Activated CD4-positive, alpha-beta T cell treated with anti-CD3 and anti-CD28 coated beads, Interleukin-2, amount 50 U/mL, for 24 hours (primary cell): ENCODE measurements around the gene MRPS6.

ENCODE experiments used
- DNase-seq, 2 donors: peaks; one replicate each; pipeline ENCODE4 v3.0.0-alpha.2; 2020; ENCODE audit warnings: low read depth in 1 of 2, low spot score in 1 of 2

Gene MRPS6

DNA sequence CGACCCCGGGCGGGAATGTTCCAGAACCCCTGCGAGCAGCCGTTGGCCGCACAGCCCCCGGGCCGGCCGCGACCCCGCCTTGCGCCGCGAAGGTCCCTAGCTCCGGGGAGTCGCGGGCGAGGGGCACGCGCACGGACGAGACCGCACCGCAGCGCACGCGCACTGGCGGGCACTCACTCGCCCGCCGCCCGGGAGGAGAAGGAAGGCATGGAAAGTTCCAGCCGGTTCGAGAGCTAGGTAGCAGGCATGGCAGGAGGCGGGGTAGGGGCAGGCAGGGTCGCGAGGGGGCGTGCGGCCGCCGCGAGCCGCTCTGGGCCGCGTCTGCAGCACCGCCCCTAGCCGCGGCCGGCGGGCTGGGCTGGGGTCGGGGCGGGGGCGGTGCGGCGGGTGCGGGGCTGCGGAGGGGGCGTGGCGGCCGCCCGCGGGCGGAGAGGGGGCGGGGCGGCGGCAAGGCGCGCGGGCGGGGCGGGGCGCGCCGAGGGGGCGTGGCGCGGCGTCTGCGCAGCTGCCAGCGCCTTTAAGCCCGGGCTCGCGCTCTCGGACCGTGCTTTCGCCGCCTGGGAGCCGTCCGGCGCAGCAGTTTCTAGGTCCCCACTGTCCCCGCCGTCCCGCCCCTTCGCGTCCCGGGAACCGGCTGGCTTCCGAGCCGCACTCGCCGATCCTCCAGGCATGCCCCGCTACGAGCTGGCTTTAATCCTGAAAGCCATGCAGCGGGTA lies at the start of gene MRPS6, which contains the start of gene SLC5A3:
TSS of gene MRPS6 (plus strand) at position 547 of the 717 bp plus-strand sequence. CDS start at position 670, 123 bp downstream.
TSS of gene SLC5A3 (plus strand) at position 547 of the 717 bp plus-strand sequence. CDS start 21,621 bp downstream, outside the sequence.
- DNase-seq: peak; percentile 53 to 70

DNA sequence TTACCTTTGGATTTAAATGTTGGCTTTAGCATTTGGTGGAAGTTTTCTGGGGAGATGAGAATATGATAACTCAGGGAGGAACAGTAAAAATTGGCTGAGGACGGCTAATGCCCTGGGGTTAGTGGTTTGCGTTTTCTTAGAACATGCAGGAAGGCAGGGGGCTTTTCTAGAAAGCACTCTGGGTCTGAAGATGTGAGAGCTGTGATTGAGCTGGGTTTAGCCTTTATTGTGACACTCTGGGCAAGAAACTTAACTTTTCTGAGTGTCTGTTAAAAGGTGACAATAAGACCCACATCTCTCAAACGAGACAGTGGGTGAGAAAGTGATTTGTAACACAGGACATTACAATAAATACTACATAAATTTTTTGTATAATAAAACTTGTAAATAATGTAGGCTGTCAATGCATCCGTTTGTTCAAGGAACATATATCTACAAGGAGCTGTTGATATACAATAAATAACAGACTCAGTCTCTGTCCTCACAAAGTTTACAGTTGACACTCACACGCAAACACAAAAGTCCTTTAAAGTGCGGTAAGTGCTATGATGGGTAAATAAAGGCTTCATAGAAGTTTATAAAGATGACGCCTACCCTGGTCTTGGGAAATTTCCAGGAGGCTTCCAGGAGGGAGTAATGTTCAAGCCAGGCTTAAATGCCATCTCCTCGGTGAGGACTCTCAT lies 49.5 kb upstream of the MRPS6 start:
- no peak for DNase-seq

DNA sequence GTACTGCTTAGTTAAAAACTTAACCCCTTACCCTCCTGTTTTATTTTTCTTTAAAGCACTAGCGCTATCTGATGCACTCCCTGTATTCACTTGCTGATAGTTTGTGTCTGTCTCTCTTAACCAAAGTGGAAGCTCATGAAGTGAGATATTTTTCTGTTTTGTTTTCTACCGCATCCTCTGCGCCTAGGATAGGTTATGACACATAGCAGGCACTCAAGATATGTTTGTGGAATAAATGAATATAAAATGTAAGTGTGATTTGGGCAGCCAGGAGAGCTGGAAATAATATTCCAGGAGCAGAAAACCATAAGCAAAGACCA lies 49.0 kb upstream of the MRPS6 start:
- DNase-seq: no peak

DNA sequence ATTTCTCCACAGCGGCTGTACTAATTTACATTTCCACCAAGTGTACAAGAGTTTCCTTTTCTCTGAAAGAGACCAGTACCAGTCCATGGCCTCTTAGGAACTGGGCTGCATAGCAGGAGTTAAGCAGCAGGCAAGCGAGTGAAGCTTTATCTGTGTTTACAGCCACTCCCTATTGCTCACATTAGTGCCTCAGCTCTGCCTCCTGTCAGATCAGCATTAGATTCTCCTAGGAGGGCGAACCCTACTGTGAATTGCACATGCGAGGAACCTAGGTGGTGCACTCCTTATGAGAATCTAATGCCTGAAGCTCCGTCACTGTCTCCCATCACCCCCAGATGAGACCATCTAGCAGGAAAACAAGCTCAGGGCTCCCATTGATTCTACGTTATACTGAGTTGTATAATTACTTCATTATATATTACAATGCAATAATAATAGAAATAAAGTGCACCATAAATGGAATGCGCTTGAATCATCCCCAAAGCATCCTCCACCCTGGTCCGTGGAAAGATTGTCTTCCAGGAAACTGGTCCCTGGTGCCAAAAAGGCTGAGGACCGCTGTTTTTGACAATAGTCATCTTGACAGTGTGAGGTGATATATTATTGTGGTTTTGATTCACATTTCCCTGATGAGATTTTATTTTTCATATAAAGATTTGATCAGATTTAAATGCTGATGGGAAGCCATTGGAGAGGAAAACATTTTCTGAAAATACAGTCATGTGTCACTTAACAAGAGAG lies 45.5 kb upstream of the MRPS6 start:
- no peak for DNase-seq

DNA sequence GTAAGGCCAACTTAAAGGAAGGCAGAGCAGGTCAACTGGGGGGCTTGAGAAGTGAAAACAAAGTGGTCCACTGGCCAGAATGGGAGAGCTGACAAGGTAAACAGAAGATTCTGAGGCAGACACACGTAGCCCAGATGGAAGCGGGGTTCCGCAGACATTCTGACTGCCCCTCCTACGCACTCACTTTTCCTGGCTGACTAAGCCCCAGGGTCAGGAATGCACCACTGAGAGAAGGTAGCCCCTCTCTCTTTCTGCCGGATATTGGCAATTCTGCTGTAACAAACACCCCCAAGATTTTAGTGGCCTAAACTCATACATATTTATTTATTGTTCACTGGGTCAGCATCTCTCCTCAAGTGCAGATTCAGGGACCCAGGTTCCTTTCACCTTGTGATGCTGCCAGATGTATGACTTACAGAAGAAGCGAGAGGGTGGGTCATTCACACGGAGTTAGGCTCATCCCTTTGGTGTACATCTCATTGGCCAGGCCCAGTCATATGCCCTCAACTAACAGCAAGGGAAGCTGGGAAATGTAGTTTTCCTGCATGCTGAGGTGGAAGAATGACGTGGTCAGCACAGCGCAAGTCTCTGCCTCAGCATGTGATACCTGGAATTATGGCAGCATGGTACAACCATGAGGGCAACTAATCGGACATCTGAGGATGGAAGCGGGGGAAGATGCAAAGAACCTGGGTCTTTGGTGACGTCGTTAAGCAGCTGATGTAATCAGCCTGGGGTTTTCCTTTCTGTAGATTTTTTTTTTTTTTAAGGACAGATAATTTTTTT lies 43.4 kb upstream of the MRPS6 start:
- peak in 1 of 2 donors; percentile 34 for DNase-seq

DNA sequence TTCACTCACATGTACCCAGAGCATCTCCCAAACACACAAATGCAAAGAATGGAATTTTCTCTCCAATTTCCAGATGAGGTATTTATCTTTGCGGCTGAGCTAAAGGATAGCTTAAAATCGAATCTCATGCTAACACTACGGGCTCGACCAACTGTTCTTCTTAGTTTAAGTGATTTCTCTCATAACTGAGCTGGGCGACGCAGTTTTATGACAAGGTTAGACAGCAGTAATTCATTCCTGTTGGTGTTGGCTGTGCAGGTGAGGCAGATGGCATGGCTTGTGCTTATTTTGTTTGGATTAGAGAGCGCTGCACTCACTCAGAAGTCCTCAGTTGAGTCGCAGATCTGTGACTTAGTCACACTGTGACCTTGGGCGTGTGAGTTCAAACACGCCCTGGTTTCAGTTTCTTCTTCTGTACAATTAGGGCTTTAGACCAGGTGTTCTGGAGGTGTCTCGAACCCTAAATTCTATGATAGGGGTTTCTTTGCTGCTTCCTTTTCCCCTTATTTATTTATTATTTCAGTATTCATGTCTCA lies 41.5 kb upstream of the MRPS6 start:
- no peak for DNase-seq

DNA sequence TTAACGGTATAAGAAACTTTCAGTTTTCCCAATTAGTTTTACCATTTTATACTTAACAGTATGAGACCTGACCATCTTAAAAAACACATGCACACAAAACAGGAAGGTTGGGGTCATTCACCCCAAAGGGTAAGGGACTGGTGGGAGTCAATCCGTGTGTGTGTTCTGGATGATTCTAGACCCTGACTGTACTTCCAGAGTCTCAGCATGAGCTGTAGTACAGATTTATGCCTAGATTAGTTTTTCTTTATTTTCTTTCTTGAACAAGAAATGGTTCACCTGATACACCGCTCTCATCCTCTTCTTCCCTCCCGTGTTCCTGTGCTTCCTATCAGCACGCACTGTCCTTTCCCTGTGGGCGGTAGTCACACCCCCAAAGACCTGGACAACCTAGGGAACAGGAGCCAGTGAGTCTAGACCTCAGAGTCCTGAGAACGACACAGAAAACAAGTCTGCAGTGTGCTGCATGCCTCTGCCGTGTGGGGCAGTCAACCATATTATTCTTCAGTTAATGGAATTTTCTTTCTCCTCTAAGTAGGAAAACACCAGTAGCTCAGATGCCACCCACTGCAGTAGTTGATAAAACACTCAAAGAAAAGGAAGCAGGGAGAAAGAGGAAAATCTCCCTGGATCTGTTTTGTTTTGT lies 38.9 kb upstream of the MRPS6 start:
- no peak for DNase-seq

DNA sequence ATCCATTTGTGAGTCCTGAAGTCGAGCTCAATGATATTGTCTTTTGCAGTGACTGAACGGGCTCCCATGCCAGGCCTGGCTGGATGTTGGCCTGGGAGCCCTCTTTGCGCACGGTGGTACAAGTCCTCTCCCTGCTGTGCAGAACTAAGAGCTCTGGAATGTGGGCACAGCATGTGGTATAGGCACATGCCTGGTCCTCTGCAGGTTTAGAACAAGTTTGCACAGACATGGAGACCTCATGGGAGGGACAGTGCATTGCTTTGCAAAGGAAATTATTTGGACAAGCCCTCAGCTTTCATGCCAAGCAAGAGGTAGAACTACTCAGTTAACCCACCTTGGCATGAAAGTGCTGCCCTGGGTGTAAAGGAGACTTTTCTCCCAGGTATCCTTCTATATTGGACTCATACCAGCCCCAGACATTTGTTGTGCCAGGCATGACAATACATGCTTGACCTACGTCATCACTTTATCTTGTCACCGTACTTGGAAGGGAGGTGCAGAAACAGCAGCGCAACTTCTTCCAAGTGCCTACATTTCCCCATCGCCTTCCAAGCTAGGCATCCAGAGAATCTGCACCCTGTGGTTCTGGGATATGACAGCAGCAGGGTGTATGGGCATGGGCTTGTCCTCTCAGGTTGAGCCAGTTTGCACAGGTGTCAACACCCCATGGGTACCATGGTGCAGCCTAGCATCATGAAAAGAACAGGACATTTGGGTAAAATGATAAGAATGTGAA lies 37.6 kb upstream of the MRPS6 start:
- DNase-seq: no peak

DNA sequence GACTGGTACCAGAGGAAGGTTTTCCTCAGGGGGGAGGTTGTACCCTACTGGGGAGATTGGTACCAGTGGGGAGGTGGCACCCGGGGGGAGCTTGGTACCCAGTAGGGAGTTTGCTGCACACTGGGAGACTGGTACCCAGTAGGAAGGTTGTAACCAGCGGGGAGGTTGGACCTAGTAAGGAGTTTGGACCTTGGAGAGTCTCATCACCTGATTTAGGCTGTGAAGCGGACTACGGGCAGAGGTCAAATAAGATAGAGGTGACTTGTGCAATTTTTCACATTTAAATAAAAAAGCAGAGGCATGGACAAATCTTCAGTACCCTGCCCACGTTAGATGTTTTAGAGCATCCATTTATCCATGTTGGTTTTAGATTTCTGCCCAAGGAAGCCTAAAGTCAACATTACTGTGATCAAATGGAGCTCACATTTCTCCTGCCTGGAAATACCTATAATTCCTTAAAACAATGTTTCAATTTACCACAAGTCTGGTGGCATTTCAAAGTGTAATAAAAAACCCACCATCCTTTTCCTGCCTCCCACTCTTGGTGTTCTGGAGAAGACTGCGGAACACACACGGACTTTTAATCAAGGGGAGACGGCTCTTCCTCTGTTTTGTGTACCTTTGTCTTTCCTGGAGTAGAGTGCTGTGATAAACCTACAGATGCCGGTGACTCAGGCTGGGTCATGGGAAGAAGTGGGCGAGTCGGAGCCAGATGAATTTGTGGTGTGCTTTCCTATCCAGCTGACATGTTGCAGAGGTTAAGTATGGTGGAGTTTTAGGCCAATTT lies 36.2 kb upstream of the MRPS6 start:
- DNase-seq: no peak

DNA sequence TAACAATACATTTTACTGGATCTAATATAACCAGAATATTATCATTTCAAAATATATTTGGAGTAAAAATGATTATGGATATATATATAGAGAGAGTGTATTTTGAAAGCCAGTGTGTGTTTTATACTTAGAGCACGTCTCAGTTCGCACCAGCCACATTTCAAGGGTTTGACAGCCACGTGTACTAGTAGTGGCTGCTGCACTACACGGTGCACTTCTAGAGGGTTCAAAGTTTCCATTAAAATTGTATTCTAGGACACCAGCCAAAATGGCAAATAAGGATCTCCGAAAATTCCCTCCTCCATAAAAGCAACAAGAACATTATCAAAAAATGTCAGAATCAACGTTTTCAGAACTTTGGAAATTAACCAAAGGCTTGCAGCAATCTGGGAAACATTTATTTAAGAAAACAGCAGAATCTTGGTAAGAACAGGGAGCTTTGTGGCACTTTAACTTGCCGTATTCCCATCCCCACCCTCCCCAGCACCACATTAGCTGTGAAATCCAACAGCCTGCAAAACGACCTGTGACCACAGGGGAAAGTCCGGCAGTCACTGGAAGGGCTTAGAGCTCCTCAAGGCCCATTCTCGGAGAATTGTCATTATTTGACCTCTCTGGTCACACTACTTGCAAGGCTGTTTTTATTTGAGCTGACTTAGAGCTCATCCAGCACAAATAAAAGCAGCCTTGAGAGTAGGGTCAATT lies 33.5 kb upstream of the MRPS6 start:
- DNase-seq: no peak

DNA sequence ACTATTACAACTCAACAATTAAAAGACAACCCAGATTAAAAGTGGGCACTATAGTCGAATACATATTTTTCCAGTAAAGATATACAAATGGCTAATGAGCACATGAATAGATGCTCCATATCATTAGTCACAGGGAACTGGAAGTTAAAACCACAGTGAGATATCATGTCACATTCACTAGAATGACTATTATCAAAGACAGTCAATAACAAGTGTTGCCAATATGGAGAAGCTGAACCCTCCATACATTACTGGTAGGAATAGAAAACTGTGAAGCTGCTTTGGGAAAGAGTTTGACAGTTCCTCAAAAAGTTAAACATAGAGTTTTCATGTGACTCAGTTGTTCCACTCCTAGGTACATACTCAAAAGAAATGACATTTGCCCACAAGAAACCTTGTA lies 30.6 kb upstream of the MRPS6 start:
- DNase-seq: no peak

DNA sequence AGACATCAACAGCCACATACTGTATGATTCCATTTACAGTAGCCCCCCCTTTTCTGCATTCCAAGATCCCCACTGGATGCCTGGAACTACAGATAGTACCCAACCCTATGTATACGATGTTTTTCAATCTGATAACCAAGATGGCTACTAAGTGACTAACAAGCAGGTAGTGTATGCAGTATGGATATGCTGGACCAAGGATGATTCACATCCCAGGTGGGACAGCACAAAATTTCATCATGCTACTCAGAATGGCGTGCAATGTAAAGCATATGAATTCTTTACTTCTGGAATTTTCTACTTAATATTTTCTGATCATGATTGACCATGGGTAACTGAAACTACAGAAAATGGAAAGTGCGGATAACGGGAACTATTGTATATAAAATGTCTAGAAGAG lies 30.0 kb upstream of the MRPS6 start:
- no peak for DNase-seq

DNA sequence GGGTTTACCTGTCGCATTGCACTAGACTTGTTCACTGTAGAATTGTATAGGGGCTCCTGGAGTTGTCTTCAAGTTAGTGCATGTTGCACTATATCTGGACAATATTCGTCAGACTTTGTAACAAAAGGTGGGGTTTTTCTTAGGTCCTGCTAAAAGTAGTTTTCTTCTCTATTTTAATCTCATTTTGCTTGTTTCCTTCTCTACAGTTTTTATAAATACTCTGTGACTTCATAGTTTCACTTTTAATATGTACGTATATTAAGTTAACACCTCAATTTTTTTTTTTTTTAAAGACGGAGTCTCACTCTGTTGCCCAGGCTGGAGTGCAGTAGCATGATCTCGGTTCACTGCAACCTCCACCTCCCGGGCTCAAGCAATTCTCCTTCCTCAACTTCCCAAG lies 26.5 kb upstream of the MRPS6 start:
- DNase-seq: no peak

DNA sequence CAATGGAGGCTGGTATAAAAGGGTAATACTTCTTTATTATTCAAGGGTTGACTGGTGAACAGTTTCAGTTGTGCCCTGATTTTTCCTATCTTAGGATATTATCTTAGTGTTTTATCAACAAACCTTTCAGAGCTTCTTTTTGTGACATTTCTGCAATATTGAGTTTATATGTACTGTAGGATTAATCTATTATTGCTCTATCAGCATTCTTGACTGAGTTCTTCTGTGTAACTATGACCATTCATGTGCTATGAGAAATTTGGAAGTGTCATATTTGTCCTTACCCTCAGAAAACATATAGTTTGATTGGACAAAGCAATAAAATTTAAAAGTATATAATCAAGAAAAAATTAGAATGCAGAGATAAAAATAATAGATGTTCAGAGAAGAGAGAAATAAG lies 25.5 kb upstream of the MRPS6 start:
- no peak for DNase-seq

DNA sequence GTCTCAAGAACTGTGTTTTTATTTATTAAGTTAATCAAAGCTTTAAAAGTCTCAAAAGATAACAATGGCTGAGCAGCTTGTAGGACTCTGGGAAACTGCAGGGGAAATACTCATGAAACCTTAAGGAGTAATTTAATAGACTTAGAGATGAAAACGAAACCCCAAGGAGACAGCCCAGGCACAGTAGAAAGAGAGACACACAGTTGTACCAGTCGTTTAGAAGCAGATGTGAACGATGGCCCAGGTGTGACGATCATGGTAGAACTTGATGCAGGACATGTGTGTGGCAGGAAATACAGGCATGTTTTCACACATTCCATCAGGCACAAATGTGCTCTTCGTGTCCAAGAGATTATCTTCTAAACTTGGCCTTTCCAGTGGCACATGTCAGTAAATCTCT lies 21.2 kb upstream of the MRPS6 start:
- DNase-seq: no peak

DNA sequence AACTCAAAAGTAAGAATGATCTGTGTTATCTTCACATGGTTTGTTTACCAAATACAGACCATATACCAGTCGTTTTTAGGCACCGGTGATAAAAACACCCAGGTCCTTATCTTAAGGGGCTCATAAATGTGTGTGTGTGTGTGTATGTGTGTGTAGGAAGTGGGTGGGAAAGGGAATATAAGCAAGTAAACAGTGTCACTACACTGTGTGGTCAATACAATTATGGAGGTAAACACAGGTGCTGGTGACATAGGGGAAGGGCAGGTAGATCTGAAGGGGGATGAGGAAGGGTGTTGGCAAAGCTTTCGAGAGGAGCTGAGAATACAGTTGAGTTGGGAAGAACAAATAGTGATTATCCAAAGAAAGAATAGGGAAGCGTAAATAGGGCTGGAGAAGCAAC lies 19.1 kb upstream of the MRPS6 start:
- no peak for DNase-seq

DNA sequence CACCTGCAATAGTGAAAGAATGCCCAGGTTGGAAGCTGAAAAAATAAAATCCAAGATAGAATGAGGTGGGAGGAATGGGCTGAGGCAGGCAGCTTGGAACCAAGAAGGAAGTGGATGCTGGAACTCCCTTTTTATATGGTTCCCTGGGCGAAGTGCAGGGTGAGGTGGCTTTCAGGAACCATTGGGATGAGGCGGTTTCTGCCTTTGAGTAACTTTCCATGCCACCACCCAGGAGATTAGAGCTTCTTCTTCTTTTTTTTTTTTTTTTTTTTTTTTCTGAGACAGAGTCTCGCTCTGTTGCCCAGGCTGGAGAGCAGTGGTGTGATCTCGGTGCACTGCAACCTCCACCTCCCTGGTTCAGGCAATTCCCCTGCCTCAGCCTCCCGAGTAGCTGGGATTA lies 17.8 kb upstream of the MRPS6 start:
- DNase-seq: no peak

DNA sequence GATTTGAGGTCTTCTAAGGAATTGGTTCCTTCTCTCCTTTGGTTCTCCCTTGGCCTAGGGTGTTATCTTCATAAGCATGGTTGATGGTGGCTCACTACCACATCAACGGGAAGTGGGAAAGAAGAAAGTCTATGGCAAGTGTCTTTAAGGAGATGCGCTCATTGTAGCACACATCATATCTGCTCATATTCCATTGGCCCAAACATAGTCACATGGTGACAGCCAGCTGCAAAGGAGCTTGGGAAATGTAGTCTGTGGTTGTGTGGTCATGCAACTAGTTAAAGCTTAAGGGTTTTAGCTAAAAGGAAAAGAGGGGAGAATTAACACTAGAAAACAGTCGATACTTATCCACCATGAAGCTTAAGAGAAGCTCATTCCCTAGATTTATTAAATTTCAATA lies 11.4 kb upstream of the MRPS6 start:
- no peak for DNase-seq

DNA sequence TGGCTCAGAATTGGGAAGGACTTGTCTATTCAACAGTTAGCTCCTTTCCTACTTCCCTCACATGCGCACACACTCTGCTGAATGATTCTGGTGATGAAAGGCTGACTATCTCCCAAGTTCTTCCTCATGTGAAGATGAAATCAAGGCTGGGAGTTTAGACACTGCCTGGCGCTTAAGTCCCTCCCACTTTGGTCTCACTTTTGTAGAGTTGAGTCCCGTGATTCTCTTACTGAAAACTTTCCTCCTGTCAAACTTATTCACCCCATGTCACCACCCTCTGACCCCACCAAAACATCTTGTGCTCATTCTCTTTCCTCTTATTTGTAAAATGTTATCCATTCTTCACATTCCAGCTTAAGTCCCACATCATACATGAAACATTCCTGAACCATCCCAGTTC lies 8.4 kb upstream of the MRPS6 start:
- no peak for DNase-seq
